ENCODE measurements around the gene DYNC1H1. TPM values are rescaled to one million over a fixed set of nuclear protein-coding genes. Genes with fewer than 3 reads are reported as not detected.

The DYNC1H1 gene
- total RNA-seq, 1 donor from 2014 or later, result 432 TPM

DNA sequence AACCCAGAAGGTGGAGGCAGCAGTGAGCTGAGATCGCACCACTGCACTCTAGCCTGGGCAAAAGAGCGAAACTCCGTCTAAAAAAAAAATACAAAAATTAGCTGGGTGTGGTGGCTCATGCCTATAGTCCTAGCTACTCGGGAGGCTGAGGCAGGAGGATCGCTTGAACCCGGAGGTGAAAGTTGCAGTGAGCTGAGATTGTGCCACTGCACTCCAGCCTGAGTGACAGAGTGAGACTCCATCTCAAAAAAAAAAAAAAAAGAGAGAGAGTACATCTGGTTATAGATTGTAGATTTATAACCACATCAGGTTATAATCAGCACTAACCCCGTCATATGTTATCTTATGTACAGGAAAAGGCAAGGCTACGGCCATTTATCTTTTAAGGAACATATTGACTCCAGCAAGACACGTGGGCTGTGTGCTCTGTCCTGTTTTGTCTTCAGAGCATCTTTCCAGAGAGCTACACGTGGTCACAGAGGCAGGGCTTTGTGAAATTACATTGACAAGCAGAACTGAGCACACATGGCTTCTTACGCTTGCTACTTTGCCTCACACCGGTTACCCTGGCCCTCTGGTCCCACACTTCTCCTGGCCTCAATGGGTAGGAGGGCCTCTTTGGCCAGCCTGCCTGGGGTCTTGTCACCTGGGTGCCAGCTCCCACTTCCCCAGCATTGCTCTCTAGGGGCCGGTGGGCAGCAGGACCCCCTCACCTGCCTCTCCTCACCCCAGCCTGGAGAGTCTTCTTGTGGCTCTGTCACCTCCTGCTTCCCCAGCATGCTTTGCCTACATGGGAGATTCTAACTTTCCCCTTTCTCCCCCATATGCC, 6.8 kb upstream of the DYNC1H1 start:
- H3K9me3 ChIP-seq, result no peaks in the 10 kb centered on the region
- H3K4me1 ChIP-seq, result peaks cover under 1% of the 10 kb centered on the region
- no peak overlapping the region for H3K27ac ChIP-seq
- intact Hi-C loops (cut with DNase I), result no loop called here
- TF ChIP-seq, protein P1, sequence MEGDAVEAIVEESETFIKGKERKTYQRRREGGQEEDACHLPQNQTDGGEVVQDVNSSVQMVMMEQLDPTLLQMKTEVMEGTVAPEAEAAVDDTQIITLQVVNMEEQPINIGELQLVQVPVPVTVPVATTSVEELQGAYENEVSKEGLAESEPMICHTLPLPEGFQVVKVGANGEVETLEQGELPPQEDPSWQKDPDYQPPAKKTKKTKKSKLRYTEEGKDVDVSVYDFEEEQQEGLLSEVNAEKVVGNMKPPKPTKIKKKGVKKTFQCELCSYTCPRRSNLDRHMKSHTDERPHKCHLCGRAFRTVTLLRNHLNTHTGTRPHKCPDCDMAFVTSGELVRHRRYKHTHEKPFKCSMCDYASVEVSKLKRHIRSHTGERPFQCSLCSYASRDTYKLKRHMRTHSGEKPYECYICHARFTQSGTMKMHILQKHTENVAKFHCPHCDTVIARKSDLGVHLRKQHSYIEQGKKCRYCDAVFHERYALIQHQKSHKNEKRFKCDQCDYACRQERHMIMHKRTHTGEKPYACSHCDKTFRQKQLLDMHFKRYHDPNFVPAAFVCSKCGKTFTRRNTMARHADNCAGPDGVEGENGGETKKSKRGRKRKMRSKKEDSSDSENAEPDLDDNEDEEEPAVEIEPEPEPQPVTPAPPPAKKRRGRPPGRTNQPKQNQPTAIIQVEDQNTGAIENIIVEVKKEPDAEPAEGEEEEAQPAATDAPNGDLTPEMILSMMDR (IDR thresholded peaks at IDR 0.05), result no peak
- H3K27me3 ChIP-seq, result no peaks in the 10 kb centered on the region
- no peak for DNase-seq
- no peak for ATAC-seq
- H3K36me3 ChIP-seq, result no peaks in the 10 kb centered on the region
- no peak overlapping the region for H3K4me3 ChIP-seq

DNA sequence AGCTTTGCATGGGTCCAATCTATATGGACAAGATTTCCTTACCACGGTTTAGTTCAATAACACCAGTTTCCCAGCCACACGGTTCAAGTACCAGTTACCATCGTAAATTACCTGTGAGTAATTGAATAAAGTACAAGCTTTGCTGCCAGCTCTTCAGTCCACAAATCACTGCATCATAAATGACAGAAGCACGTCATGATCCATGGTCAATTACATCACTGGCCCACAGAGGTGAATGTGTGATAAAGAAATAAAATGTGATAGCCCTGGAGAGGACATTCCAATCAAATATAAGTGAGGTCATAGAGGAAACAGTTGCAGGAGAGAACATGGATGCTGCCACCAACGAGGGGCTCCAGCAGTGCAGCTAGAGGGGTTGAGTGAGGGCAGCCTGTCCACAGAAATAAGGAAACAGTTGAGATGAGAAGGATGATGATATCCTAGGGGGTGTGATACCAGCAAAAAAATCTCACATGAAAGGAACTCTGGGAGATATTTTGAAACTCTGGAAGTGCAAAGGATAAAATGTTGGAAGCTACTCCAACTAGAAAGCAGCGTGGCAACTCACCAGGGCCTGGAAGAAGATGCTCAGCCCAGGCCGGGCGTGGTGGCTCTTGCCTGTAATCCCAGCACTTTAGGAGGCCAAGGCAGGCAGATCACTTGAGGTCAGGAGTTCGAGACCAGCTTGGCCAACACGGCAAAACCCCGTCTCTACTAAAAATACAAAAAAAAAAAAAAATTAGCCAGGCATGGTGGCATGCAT, 5.8 kb upstream of the DYNC1H1 start:
- Histone ChIP-seq H3K27ac (no peak overlapping the region), H3K4me1 (peaks cover 8% of the 10 kb centered on the region), H3K36me3 (no peaks in the 10 kb centered on the region), H3K9me3 (no peaks in the 10 kb centered on the region), H3K27me3 (no peaks in the 10 kb centered on the region), H3K4me3 (no peak overlapping the region)
- intact Hi-C loops (cut with DNase I), result no loop called here
- DNase-seq (no peak), ATAC-seq (no peak)
- TF ChIP-seq, protein P1 (IDR thresholded peaks at IDR 0.05), result no peak

DNA sequence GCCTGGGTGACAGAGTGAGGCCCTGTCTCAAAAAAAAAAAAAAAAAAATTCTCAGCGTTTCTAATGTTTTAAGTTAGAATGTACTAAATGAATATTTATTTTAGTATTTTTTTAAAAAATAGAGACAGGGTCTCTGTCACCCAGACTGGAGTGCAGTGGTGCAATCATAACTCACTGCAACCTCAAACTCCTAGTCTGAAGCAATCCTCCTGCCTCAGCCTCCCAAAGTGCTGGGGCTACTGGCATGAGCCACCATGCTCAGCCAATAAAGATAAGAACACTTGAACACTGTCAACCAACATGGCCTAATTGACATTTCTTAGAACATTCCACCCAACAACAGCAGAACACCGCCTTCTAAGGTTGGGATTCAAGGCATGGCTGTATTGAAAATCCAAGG, 5.1 kb upstream of the DYNC1H1 start:
- H3K27me3 ChIP-seq, result no peaks in the 10 kb centered on the region
- H3K9me3 ChIP-seq, result no peaks in the 10 kb centered on the region
- no peak for ATAC-seq
- TF ChIP-seq, protein P1 (IDR thresholded peaks at IDR 0.05), result no peak
- H3K36me3 ChIP-seq, result no peaks in the 10 kb centered on the region
- no peak overlapping the region for H3K4me3 ChIP-seq
- no peak for DNase-seq
- intact Hi-C loops (cut with DNase I), result no loop called here
- H3K27ac ChIP-seq, result no peak overlapping the region
- H3K4me1 ChIP-seq, result peaks cover 14% of the 10 kb centered on the region

DNA sequence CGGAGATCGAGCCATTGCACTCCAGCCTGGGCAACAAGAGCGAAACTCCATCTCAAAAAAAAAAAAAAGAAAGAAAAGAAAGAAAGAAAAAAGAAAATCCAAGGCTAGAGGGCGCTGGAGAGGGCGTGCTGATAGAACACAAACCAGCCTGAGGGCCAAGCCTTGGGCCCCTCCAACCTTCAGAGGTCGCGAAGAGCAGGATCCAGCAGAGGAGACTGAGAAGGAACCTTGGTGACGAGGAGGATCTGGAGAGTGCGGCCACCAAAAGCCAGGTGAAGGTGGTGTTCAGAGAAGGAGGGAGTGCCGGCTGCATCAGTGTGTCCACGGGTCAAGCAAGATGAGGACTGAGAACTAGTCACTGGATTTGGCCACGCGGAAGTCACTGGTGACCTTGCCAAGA, 4.1 kb upstream of the DYNC1H1 start:
- DNase-seq, result no peak

DNA sequence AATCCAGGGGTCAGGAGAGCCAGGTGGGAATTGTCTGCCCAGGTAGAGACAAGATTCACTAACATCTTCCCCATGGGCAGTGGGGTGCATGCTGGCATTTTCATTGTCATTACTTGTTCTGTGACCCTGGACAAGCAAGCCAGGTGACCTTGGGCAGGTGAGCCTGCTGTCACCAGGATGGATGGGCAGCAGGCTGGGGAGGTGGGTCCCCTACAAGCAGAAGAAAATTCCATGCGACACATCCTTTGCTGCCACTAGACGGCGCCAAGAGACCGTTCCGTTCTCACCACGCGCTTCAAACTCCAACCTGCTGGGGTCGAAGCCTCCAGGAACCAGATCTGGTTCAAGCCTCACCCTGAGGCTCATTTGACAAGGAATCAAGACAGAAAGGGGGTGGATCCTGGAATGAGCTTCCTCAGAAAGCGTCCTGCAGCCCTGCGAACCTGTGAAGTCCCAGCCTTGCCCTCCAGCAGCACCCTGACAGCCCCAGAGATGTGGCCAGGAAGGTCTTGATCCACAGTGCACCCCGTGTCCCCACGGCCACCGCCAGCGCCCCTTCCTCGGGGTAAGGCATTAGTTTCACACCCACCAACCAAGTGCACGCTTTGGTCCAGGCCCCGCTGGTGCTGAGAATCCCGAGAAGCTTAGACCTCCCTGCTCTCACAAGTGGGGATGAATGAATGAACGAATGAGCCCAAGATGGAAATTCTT, 3.2 kb upstream of the DYNC1H1 start:
- Histone ChIP-seq H3K4me3 (no peak overlapping the region), H3K9me3 (no peaks in the 10 kb centered on the region), H3K27ac (no peak overlapping the region), H3K36me3 (no peaks in the 10 kb centered on the region), H3K27me3 (no peaks in the 10 kb centered on the region), H3K4me1 (peaks cover 19% of the 10 kb centered on the region)
- peak; percentile 62 for ATAC-seq
- intact Hi-C loops (cut with DNase I), result loop anchor here (10.0 kb wide), 1 partner anchor 134 kb away; no protein-coding TSS in a partner anchor
- peak; percentile 86 for DNase-seq
- TF ChIP-seq, protein P1 (IDR thresholded peaks at IDR 0.05), result peak; percentile 91

More for the DNA sequence above, 4.1 kb upstream of the DYNC1H1 start:
- TF ChIP-seq, protein P1 (IDR thresholded peaks at IDR 0.05), result peak; percentile 35
- Histone ChIP-seq H3K4me1 (peaks cover 14% of the 10 kb centered on the region), H3K4me3 (no peak overlapping the region), H3K27me3 (no peaks in the 10 kb centered on the region), H3K27ac (no peak overlapping the region), H3K9me3 (no peaks in the 10 kb centered on the region), H3K36me3 (no peaks in the 10 kb centered on the region)
- ATAC-seq, result no peak
- intact Hi-C loops (cut with DNase I), result loop anchor here (10.0 kb wide), 1 partner anchor 135 kb away; no protein-coding TSS in a partner anchor

Measured in upper lobe of right lung (tissue), 1 donor.